Measurements from ENCODE around the gene ACP5. TPM values are rescaled to one million over a fixed set of nuclear protein-coding genes. Genes with fewer than 3 reads are reported as not detected.

Gene ACP5
- total and polyA plus RNA-seq, 10 of the 15 experiments (the other 5 are each of a cell fraction or from before 2014, with no cell fraction given): 1.0 to 73.4 (median 36.8) TPM

DNA sequence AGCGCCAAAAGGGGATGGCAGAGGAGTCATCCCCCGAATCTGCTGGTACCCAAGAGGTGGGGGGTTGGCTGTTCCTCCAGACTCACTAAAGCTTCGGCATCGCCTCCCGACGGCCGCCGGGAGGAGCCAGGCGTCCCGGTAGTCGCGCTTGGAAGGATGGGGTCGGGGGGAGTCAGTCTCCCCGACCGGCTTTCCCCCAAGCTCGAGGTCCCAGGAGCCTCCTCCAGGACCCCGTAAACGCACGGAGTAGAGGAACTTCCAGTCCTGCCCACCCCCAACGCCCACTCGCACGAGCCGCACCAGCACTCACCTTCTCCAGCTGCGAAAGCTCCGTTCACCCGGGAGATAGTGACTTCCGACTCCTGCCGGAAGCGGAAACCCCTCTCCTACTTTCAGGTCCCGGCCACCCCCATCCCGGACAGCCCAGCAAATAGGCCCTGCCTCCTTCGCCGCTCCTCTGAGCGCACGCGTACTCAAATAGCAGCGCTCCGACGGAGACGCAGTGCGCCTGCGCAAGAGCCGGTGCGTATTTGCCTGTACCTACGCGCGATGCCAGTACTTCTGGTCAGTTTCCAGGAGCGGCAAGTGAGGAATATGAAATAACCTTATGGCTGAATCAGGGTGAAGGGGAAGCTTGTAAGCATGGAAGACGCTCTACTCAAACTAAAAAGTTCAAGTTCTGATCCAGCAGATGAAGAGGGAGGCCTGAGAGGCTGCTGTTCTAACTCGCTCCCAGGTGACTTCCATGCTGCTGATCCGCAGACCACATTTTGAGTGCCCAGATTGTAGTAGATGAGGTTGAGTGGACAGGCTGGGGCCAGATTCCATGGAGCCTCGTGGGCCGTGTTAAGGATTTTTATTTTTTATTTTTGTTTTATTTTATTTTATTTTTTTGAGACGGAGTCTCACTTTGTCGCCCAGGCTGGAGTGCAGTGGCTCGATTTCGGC is 18.3 kb downstream of the ACP5 start, which contains the start of gene ELOF1 (continued):
- TF ChIP-seq, protein P1, sequence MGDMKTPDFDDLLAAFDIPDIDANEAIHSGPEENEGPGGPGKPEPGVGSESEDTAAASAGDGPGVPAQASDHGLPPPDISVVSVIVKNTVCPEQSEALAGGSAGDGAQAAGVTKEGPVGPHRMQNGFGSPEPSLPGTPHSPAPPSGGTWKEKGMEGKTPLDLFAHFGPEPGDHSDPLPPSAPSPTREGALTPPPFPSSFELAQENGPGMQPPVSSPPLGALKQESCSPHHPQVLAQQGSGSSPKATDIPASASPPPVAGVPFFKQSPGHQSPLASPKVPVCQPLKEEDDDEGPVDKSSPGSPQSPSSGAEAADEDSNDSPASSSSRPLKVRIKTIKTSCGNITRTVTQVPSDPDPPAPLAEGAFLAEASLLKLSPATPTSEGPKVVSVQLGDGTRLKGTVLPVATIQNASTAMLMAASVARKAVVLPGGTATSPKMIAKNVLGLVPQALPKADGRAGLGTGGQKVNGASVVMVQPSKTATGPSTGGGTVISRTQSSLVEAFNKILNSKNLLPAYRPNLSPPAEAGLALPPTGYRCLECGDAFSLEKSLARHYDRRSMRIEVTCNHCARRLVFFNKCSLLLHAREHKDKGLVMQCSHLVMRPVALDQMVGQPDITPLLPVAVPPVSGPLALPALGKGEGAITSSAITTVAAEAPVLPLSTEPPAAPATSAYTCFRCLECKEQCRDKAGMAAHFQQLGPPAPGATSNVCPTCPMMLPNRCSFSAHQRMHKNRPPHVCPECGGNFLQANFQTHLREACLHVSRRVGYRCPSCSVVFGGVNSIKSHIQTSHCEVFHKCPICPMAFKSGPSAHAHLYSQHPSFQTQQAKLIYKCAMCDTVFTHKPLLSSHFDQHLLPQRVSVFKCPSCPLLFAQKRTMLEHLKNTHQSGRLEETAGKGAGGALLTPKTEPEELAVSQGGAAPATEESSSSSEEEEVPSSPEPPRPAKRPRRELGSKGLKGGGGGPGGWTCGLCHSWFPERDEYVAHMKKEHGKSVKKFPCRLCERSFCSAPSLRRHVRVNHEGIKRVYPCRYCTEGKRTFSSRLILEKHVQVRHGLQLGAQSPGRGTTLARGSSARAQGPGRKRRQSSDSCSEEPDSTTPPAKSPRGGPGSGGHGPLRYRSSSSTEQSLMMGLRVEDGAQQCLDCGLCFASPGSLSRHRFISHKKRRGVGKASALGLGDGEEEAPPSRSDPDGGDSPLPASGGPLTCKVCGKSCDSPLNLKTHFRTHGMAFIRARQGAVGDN (IDR thresholded peaks at IDR 0.05): peak; percentile 11; the same call in 1 of the 2 replicates
- no peak for TF ChIP-seq SREBF1 (IDR thresholded peaks at IDR 0.05; ENCODE audit: low read length)
- no peak; the same call in 1 of the 2 replicates for TF ChIP-seq ASH2L (IDR thresholded peaks at IDR 0.05; ENCODE audit: borderline replicate concordance, low read depth)
- no peak for TF ChIP-seq JUNB (IDR thresholded peaks at IDR 0.05)
- 0 out of 2 replicates have a peak, but pooled peaks have one; percentile 28 for TF ChIP-seq EED (IDR thresholded peaks at IDR 0.05; ENCODE audit: low read depth)
- TF ChIP-seq RFX5 (IDR thresholded peaks at IDR 0.05; ENCODE audit: low read depth, low read length): no peak
- no peak for TF ChIP-seq ZNF384 (IDR thresholded peaks at IDR 0.05; ENCODE audit: borderline replicate concordance, low read depth, low read length)
- no peak for TF ChIP-seq BMI1 (IDR thresholded peaks at IDR 0.05; ENCODE audit: borderline replicate concordance)
- TF ChIP-seq MEF2A (IDR thresholded peaks at IDR 0.05; ENCODE audit: insufficient read depth, low read depth, low read length): no peak
- no peak; the same call in 1 of the 2 replicates for TF ChIP-seq CREM (IDR thresholded peaks at IDR 0.05; ENCODE audit: low read depth)
- TF ChIP-seq TCF3 (IDR thresholded peaks at IDR 0.05; ENCODE audit: borderline replicate concordance, insufficient read depth, low read depth, low read length): 0 out of 2 replicates have a peak, but pooled peaks have one; percentile 56
- 0 out of 2 replicates have a peak, but pooled peaks have one; percentile 18 for TF ChIP-seq SPI1 (IDR thresholded peaks at IDR 0.05; ENCODE audit: borderline replicate concordance, insufficient read depth, low read depth, low read length)
- TF ChIP-seq, protein P2, sequence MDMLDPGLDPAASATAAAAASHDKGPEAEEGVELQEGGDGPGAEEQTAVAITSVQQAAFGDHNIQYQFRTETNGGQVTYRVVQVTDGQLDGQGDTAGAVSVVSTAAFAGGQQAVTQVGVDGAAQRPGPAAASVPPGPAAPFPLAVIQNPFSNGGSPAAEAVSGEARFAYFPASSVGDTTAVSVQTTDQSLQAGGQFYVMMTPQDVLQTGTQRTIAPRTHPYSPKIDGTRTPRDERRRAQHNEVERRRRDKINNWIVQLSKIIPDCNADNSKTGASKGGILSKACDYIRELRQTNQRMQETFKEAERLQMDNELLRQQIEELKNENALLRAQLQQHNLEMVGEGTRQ (IDR thresholded peaks at IDR 0.05; ENCODE audit: borderline replicate concordance, low read depth, low read length): no peak
- TF ChIP-seq, protein P3, sequence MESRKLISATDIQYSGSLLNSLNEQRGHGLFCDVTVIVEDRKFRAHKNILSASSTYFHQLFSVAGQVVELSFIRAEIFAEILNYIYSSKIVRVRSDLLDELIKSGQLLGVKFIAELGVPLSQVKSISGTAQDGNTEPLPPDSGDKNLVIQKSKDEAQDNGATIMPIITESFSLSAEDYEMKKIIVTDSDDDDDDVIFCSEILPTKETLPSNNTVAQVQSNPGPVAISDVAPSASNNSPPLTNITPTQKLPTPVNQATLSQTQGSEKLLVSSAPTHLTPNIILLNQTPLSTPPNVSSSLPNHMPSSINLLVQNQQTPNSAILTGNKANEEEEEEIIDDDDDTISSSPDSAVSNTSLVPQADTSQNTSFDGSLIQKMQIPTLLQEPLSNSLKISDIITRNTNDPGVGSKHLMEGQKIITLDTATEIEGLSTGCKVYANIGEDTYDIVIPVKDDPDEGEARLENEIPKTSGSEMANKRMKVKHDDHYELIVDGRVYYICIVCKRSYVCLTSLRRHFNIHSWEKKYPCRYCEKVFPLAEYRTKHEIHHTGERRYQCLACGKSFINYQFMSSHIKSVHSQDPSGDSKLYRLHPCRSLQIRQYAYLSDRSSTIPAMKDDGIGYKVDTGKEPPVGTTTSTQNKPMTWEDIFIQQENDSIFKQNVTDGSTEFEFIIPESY (IDR thresholded peaks at IDR 0.05): no peak
- TF ChIP-seq, protein P4, sequence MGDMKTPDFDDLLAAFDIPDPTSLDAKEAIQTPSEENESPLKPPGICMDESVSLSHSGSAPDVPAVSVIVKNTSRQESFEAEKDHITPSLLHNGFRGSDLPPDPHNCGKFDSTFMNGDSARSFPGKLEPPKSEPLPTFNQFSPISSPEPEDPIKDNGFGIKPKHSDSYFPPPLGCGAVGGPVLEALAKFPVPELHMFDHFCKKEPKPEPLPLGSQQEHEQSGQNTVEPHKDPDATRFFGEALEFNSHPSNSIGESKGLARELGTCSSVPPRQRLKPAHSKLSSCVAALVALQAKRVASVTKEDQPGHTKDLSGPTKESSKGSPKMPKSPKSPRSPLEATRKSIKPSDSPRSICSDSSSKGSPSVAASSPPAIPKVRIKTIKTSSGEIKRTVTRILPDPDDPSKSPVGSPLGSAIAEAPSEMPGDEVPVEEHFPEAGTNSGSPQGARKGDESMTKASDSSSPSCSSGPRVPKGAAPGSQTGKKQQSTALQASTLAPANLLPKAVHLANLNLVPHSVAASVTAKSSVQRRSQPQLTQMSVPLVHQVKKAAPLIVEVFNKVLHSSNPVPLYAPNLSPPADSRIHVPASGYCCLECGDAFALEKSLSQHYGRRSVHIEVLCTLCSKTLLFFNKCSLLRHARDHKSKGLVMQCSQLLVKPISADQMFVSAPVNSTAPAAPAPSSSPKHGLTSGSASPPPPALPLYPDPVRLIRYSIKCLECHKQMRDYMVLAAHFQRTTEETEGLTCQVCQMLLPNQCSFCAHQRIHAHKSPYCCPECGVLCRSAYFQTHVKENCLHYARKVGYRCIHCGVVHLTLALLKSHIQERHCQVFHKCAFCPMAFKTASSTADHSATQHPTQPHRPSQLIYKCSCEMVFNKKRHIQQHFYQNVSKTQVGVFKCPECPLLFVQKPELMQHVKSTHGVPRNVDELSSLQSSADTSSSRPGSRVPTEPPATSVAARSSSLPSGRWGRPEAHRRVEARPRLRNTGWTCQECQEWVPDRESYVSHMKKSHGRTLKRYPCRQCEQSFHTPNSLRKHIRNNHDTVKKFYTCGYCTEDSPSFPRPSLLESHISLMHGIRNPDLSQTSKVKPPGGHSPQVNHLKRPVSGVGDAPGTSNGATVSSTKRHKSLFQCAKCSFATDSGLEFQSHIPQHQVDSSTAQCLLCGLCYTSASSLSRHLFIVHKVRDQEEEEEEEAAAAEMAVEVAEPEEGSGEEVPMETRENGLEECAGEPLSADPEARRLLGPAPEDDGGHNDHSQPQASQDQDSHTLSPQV (IDR thresholded peaks at IDR 0.05): no peak
- TF ChIP-seq, protein P5, sequence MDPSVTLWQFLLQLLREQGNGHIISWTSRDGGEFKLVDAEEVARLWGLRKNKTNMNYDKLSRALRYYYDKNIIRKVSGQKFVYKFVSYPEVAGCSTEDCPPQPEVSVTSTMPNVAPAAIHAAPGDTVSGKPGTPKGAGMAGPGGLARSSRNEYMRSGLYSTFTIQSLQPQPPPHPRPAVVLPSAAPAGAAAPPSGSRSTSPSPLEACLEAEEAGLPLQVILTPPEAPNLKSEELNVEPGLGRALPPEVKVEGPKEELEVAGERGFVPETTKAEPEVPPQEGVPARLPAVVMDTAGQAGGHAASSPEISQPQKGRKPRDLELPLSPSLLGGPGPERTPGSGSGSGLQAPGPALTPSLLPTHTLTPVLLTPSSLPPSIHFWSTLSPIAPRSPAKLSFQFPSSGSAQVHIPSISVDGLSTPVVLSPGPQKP (IDR thresholded peaks at IDR 0.05; ENCODE audit: low read depth, low read length): peak; percentile 78
